Loucy (cell line): ENCODE data around the gene NOTCH1.

Source experiments
- H2AFZ ChIP-seq: fragments of 200-600 bp; sonication (generic); 2 replicates; pipeline ENCODE4 v1.6.0; 2016; ENCODE audit warnings: antibody characterized with exemption, mild to moderate bottlenecking, low read length, moderate library complexity
- H3F3A ChIP-seq: fragments of 200-600 bp; 2 replicates; pipeline ENCODE4 v1.6.0; 2016; ENCODE audit warnings: antibody characterized with exemption, low read depth, mild to moderate bottlenecking
- H3K27me3 ChIP-seq: fragments of 200-600 bp; sonication (generic); 2 replicates; pipeline ENCODE4 v1.6.1; 2014; ENCODE audit warnings: low read length, mild to moderate bottlenecking; ENCODE audit not compliant: insufficient read depth, poor library complexity, severe bottlenecking
- H3K36me3 ChIP-seq: fragments of 200-600 bp; sonication (generic); 2 replicates; pipeline ENCODE4 v1.6.1; 2016; ENCODE audit warnings: low read length; ENCODE audit not compliant: insufficient read depth
- H3K4me1 ChIP-seq: fragments of 200-600 bp; sonication (generic); 2 replicates; pipeline ENCODE4 v1.5.1; 2014; ENCODE audit warnings: low read length, mild to moderate bottlenecking; ENCODE audit not compliant: insufficient read depth, poor library complexity, severe bottlenecking
- H3K4me2 ChIP-seq: fragments of 200-600 bp; sonication (generic); 2 replicates; pipeline ENCODE4 v1.6.0; 2014; ENCODE audit warnings: antibody characterized with exemption, low read length, low read depth, mild to moderate bottlenecking; ENCODE audit not compliant: poor library complexity, severe bottlenecking
- H3K4me3 ChIP-seq: fragments of 200-600 bp; sonication (generic); 2 replicates; pipeline ENCODE4 v1.5.1; 2014; ENCODE audit warnings: low read length, mild to moderate bottlenecking, mixed read lengths; ENCODE audit not compliant: poor library complexity, severe bottlenecking
- H3K79me2 ChIP-seq: fragments of 200-600 bp; sonication (generic); 2 replicates; pipeline ENCODE4 v1.6.1; 2014; ENCODE audit warnings: low read length; ENCODE audit not compliant: insufficient read depth
- H3K9ac ChIP-seq: fragments of 200-600 bp; sonication (generic); 2 replicates; pipeline ENCODE4 v1.6.0; 2014; ENCODE audit warnings: mild to moderate bottlenecking, low read depth, low read length, moderate library complexity; ENCODE audit not compliant: poor library complexity, severe bottlenecking
- H3K9me2 ChIP-seq: fragments of 200-600 bp; sonication (generic); replicated peaks from 2 replicates; pipeline ENCODE4 v1.6.1; 2016; ENCODE audit warnings: low read depth, low read length, mixed read lengths
- H3K9me3 ChIP-seq: fragments of 200-600 bp; sonication (generic); 2 replicates; pipeline ENCODE4 v1.6.1; 2014; ENCODE audit warnings: mild to moderate bottlenecking, antibody characterized with exemption, low read length, low read depth; ENCODE audit not compliant: insufficient read depth
- H4K20me1 ChIP-seq: fragments of 200-600 bp; sonication (generic); 2 replicates; pipeline ENCODE4 v1.6.0; 2014; ENCODE audit warnings: antibody characterized with exemption, low read length, mild to moderate bottlenecking; ENCODE audit not compliant: insufficient read depth, poor library complexity, severe bottlenecking
- CTCF ChIP-seq: fragments of 200-600 bp; sonication (generic); conservative IDR thresholded peaks from 2 replicates; pipeline ENCODE4 v1.5.1; 2014; ENCODE audit warnings: mild to moderate bottlenecking, antibody characterized with exemption, low read length
- EZH2phosphoT487 ChIP-seq: fragments of 200-600 bp; IDR thresholded peaks from 2 replicates; pipeline ENCODE4 v1.6.1; 2018; ENCODE audit warnings: antibody characterized with exemption, mild to moderate bottlenecking, moderate library complexity, borderline replicate concordance

NOTCH1 gene

GRCh38 chr9:136504512-136505348 lies 41.1 kb downstream of the NOTCH1 start:
- Histone ChIP-seq H3K4me2 (no peak overlapping the region), H3K79me2 (no peaks in the 10 kb centered on the region), H3K9me3 (no peaks in the 10 kb centered on the region), H3F3A (no peaks in the 10 kb centered on the region), H3K4me3 (no peak overlapping the region), H3K4me1 (no peaks in the 10 kb centered on the region), H3K9ac (no peak overlapping the region), H3K9me2 (no peaks in the 10 kb centered on the region), H4K20me1 (no peaks in the 10 kb centered on the region), H3K27me3 (no peaks in the 10 kb centered on the region), H3K36me3 (no peaks in the 10 kb centered on the region; the same call in 1 of the 2 replicates), H2AFZ (no peak overlapping the region)
- TF ChIP-seq EZH2phosphoT487 (no peak), CTCF (no peak)

GRCh38 chr9:136502940-136503550 lies 42.8 kb downstream of the NOTCH1 start:
- no peaks in the 10 kb centered on the region for H3K79me2 ChIP-seq
- H3K9me3 ChIP-seq: no peaks in the 10 kb centered on the region
- H3K36me3 ChIP-seq: no peaks in the 10 kb centered on the region; the same call in 1 of the 2 replicates
- H3K4me1 ChIP-seq: no peaks in the 10 kb centered on the region
- no peak overlapping the region for H3K4me3 ChIP-seq
- TF ChIP-seq EZH2phosphoT487 (no peak), CTCF (0 out of 2 replicates have a peak, but pooled peaks have one; percentile 16)
- no peaks in the 10 kb centered on the region for H3K27me3 ChIP-seq
- no peak overlapping the region for H2AFZ ChIP-seq
- H4K20me1 ChIP-seq: no peaks in the 10 kb centered on the region
- H3K9me2 ChIP-seq: no peaks in the 10 kb centered on the region
- H3K4me2 ChIP-seq: no peak overlapping the region
- H3K9ac ChIP-seq: no peak overlapping the region
- no peaks in the 10 kb centered on the region for H3F3A ChIP-seq

GRCh38 chr9:136502196-136502595 lies 43.7 kb downstream of the NOTCH1 start:
- no peaks in the 10 kb centered on the region for H3K27me3 ChIP-seq
- H4K20me1 ChIP-seq: no peaks in the 10 kb centered on the region
- H2AFZ ChIP-seq: no peak overlapping the region
- no peaks in the 10 kb centered on the region for H3F3A ChIP-seq
- no peaks in the 10 kb centered on the region; the same call in 1 of the 2 replicates for H3K36me3 ChIP-seq
- no peaks in the 10 kb centered on the region for H3K9me3 ChIP-seq
- H3K79me2 ChIP-seq: no peaks in the 10 kb centered on the region
- H3K9ac ChIP-seq: no peak overlapping the region
- H3K4me1 ChIP-seq: no peaks in the 10 kb centered on the region
- no peaks in the 10 kb centered on the region for H3K9me2 ChIP-seq
- no peak for TF ChIP-seq EZH2phosphoT487
- no peak for TF ChIP-seq CTCF
- no peak overlapping the region for H3K4me3 ChIP-seq
- no peak overlapping the region for H3K4me2 ChIP-seq
